HG02759 (cell line): ENCODE measurements around the gene OR4K13.

Experiments used
- ATAC-seq: cut with Tn5 transposase; IDR thresholded peaks from one replicate; pipeline ENCODE4 v1.9.1; 2021; ENCODE audit warnings: mild to moderate bottlenecking, moderate library complexity; ENCODE audit not compliant: unreplicated experiment

OR4K13 gene

GRCh38 chr14:20035938-20036337 lies at the start of gene OR4K13:
Gene OR4K13, minus strand, starts transcription at chr14:20036038. Its CDS starts 1,280 bp downstream, at chr14:20034758.
- no peak for ATAC-seq

DNA sequence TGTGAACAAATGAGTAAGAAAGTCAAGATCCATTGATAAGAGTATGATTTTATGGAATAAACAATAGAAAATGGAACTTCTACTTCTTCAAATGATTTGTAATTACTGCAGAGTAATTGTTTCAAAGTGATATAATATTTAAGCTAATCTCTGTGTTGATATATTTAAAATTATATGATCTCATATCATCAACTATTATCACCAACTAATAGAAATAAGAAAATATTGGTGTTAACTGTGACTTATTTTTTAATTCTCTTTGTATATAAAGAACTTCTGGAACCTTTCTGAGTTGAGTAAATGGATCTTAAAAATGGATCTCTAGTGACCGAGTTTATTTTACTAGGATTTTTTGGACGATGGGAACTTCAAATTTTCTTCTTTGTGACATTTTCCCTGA lies 23.9 kb upstream of the OR4K13 start, which contains the start of gene OR4L1:
Gene OR4L1, plus strand, starts transcription at position 301 of the 400 bp plus-strand sequence. Its CDS starts 0 bp downstream, at position 301.
- ATAC-seq, result no peak

DNA sequence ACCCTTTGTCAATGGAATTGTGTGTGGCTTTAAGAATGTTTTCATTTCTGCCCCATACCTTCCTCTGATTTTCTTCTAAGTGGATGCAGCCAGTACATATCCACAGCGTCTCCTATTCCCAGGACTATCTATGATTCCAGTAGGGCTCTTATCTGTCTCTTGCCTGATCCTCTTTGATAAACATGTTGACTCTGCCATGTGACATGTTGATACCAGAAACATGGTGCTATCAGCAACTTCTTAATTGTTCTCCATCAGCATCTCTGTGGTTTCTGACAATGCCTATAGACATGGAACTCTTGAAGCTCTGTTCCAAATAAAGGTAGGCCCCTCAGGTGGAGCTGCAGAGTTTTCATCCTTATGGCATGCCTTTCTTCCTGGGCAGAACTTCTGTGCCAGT lies 12.4 kb upstream of the OR4K13 start:
- no peak for ATAC-seq

DNA sequence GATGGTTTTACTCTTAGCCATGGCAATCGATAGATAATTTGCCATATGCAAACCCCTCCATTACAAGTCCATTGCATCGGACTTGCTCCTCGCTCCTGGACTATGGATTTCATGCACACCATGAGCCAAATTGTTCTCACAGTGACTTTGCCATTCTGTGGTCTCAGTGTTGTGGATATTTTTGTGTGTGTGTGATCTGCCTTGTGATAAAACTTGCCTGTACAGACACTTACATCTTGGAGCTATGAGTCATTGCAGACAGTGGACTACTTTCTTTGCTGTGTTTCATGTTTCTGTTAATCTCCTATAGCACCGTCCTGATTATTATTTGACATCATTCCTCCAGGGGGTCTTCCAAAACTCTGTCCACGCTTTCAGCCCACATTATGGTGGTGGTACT lies 8.4 kb upstream of the OR4K13 start:
- no peak for ATAC-seq

DNA sequence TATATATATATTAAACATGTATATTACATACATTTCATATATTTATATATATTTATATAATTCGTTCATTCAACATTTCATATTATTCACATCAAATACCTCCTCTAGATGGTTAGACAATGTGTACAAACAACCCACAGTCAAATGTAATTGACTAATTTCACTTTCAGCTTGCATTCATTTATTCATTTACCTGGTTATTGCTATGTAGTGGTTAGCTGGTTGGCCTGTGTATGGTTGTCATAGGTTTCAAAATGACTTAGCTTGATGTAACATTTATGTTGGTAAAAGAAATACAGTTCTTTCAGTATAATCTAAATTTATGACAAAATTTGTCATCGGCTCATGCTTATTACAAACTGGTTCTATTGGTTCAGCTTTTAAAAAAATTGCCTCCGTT lies 389 bp downstream of the OR4K13 start:
- no peak for ATAC-seq

DNA sequence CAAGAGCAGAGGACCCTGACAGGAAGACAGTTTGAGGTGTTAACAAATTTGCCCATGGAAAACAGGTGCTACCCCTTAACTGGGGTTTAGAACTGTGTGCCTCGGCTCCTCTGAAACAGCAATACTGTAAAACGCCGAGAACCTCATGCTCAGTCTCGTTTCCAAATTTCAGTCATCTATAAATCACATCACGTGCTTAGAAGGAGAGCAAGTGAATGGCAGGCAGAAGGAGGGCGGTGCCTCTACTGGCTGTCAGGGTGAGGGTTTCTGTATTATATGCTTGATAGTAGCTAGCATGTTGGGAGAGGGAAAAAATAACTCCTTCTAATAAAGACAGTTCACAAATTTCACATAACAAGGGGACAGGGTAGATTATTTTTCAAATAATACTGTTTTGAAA lies 4.8 kb downstream of the OR4K13 start:
- ATAC-seq, result no peak

DNA sequence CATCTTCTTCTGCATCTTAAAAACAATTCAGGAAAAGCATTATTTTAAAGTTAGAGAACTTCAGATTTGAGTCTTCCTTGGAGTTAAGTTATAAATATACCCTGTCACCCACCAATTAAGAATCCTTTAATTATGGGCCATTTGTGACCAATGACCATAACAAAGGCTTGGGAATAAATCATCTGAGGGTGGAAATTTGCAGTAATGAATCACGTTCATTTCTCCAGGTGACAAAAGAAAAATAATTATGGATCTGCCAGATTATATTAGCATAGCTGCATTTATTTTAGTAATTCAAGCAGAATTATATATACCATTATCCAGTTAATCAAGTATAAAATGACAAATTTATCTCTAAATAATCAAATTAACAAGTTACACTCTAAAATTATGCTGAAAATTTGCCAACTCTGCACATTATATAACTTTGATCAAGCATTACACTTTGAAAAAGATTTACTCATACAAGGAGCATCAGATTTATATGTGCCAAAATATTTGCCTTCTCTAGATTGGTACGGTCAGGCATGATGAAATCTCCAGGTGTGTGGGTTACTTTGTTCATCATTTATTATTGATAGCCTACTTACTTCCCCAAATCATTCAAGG lies 16.5 kb downstream of the OR4K13 start, which contains the start of gene OR4K14:
Gene OR4K14, minus strand, starts transcription at position 51 of the 609 bp plus-strand sequence. CDS start 4,114 bp downstream, outside the sequence.
- ATAC-seq, result no peak

- ATAC-seq, result no peak
Measured at GRCh38 chr14:20008156-20008555, 27.7 kb downstream of the OR4K13 start.

DNA sequence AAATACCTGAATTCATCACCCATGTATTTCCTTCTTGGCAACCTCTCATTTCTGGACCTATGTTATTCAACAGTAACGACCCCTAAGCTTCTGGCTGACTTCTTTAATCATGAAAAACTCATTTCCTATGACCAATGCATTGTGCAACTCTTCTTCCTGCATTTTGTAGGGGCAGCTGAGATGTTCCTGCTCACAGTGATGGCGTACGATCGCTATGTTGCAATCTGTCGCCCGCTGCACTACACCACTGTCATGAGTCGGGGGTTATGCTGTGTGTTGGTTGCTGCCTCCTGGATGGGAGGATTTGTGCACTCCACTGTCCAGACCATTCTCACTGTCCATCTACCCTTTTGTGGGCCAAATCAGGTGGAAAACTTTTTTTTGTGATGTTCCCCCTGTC lies 33.5 kb downstream of the OR4K13 start:
- ATAC-seq, result no peak

GRCh38 chr14:20001863-20002262 lies 34.0 kb downstream of the OR4K13 start, which contains the start of gene OR4Q2:
Gene OR4Q2, plus strand, starts transcription at chr14:20002163.
- ATAC-seq, result no peak

GRCh38 chr14:19993438-19993837 lies 42.4 kb downstream of the OR4K13 start:
- no peak for ATAC-seq
